Smooth muscle cell of the brain vasculature (primary cell): Measurements from ENCODE around the gene MVD.

Experiments
- DNase-seq: peaks from one replicate; pipeline ENCODE4 v3.0.0-alpha.2; 2012; ENCODE audit warnings: low read depth, low spot score

The MVD gene

GRCh38 chr16:88697116-88697830 lies 34.4 kb upstream of the MVD start:
- DNase-seq: no peak

- no peak for DNase-seq
Measured at GRCh38 chr16:88696441-88696840, 33.5 kb upstream of the MVD start.

GRCh38 chr16:88695753-88696152 lies 32.9 kb upstream of the MVD start:
- no peak for DNase-seq

- no peak for DNase-seq
Measured at GRCh38 chr16:88695218-88695617, 32.3 kb upstream of the MVD start.

GRCh38 chr16:88694221-88695087 lies 31.6 kb upstream of the MVD start:
- DNase-seq: no peak

GRCh38 chr16:88693420-88694177 lies 30.7 kb upstream of the MVD start:
- DNase-seq: no peak

- no peak for DNase-seq
Measured at GRCh38 chr16:88692861-88693260, 30.0 kb upstream of the MVD start.

- no peak for DNase-seq
Measured at GRCh38 chr16:88691924-88692560, 29.2 kb upstream of the MVD start.

GRCh38 chr16:88691129-88691813 lies 28.4 kb upstream of the MVD start:
- DNase-seq: no peak

- DNase-seq: no peak
Measured at GRCh38 chr16:88690341-88691128, 27.6 kb upstream of the MVD start.

- DNase-seq: no peak
Measured at GRCh38 chr16:88688013-88688778, 25.3 kb upstream of the MVD start.

GRCh38 chr16:88687676-88688012 lies 24.8 kb upstream of the MVD start:
- no peak for DNase-seq

GRCh38 chr16:88687254-88687576 lies 24.3 kb upstream of the MVD start:
- no peak for DNase-seq

- no peak for DNase-seq
Measured at GRCh38 chr16:88686439-88687253, 23.8 kb upstream of the MVD start, which contains the start of gene SNAI3. Gene SNAI3 (minus strand): TSS chr16:88686507. CDS start chr16:88686406, 101 bp downstream.

GRCh38 chr16:88686062-88686438 lies 23.2 kb upstream of the MVD start:
- no peak for DNase-seq

- DNase-seq: no peak
Measured at GRCh38 chr16:88685156-88686061, 22.5 kb upstream of the MVD start.

GRCh38 chr16:88684569-88685155 lies 21.8 kb upstream of the MVD start:
- DNase-seq: no peak
